ENCODE results near the gene CDC27.

GRCh38 chr17:47230864-47231263, 41.8 kb upstream of the CDC27 start:
- no peak for TF ChIP-seq ZFP3 (CRISPR knock-in tag; IDR thresholded peaks at IDR 0.05)
- TF ChIP-seq RARB (CRISPR knock-in tag; IDR thresholded peaks at IDR 0.05) = no peak
- TF ChIP-seq SNAI2 (CRISPR knock-in tag; IDR thresholded peaks at IDR 0.05) = no peak
- TF ChIP-seq OSR1 (CRISPR knock-in tag; IDR thresholded peaks at IDR 0.05) = no peak
- TF ChIP-seq BACH2 (CRISPR knock-in tag; IDR thresholded peaks at IDR 0.05; ENCODE audit: borderline replicate concordance) = no peak
- TF ChIP-seq ARNTL (CRISPR knock-in tag; IDR thresholded peaks at IDR 0.05; ENCODE audit: borderline replicate concordance, low read depth) = no peak
- TF ChIP-seq ZNF565 (CRISPR knock-in tag; conservative IDR thresholded peaks at IDR 0.05; ENCODE audit: low read depth) = no peak
- TF ChIP-seq PPARA (CRISPR knock-in tag; IDR thresholded peaks at IDR 0.05; ENCODE audit: borderline replicate concordance) = no peak
- TF ChIP-seq TCF4 (CRISPR knock-in tag; IDR thresholded peaks at IDR 0.05; ENCODE audit: borderline replicate concordance) = no peak
